ENCODE results near the gene RACGAP1. TPM values are rescaled to one million over a fixed set of nuclear protein-coding genes. Genes with fewer than 3 reads are reported as not detected.
A peak's percentile ranks its signal among the peaks of the same experiment; 100 is the strongest.

RACGAP1 gene
- total RNA-seq, 2 donors from 2014 or later: 49.6 to 96.6 TPM

DNA sequence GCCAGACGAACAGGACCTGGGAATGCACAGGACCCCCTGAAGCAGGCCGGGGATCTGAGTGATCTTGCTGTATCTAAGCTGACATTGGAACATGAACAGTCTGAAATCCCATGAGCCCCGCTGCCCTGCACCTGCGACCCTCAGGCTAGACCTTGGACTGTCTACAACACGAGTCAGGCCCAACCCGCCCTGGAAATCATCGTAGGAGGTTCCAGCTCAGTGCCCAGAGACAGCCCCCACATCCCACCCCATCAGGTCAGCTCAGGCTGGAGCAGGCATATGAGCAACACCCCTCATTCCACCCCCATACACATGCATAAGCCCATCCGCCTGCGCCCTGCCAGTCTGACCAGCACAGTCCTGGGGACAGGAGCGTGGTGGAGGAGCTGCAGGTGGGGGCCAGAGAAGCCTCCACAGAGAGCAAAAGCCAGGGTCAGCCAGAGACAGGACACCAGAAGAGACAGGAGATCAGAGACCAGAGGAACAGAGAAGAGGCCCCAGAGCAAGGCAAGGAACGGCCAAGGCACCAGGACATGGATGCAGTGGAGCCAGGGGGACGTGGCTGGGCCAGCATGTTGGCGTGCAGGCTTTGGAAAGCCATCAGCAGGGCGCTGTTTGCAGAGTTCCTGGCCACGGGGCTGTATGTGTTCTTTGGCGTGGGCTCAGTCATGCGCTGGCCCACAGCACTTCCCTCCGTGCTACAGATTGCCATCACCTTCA lies 52.5 kb downstream of the RACGAP1 start, which contains the start of gene AQP6:
TSS of gene AQP6 (plus strand) at position 307 of the 720 bp plus-strand sequence. CDS start at position 534, 227 bp downstream.
- no peak within 1 kb of the TSS for H3K4me3 ChIP-seq (ENCODE audit: low read length)
- H3K36me3 Mint-ChIP-seq (ENCODE audit: low read depth): no peaks in the 10 kb centered on the region
- H3K9ac ChIP-seq (ENCODE audit: extremely low read depth, low read length, poor library complexity, severe bottlenecking): no peak within 1 kb of the TSS
- 91 to 97% methylated on average over 15 to 18 of the region's 18 CpGs for WGBS, 2 experiments (ENCODE audit: insufficient coverage in 1 of 2, insufficient read length in 1 of 2)
- peaks cover 37% of the 10 kb centered on the region for H3K27me3 ChIP-seq (ENCODE audit: control insufficient read depth, insufficient read depth, low read length, poor library complexity, severe bottlenecking)
- H3K36me3 ChIP-seq (ENCODE audit: control insufficient read depth, insufficient read depth, low read length): no peaks in the 10 kb centered on the region
- peaks cover 15% of the 10 kb centered on the region for H3K27me3 Mint-ChIP-seq (ENCODE audit: insufficient read depth)
- no peaks in the 10 kb centered on the region for H3K9me3 ChIP-seq (ENCODE audit: control insufficient read depth, low read length)
- no peaks in the 10 kb centered on the region for H3K4me1 Mint-ChIP-seq
- no peak within 1 kb of the TSS for H3K27ac Mint-ChIP-seq
- no peaks in the 10 kb centered on the region for H3K4me1 ChIP-seq (ENCODE audit: control insufficient read depth, insufficient read depth, low read length)
- DNase-seq: peak; percentile 42
- H3K9me3 Mint-ChIP-seq: no peaks in the 10 kb centered on the region
- H3K4me3 Mint-ChIP-seq: no peak within 1 kb of the TSS
- TF ChIP-seq, protein P1, sequence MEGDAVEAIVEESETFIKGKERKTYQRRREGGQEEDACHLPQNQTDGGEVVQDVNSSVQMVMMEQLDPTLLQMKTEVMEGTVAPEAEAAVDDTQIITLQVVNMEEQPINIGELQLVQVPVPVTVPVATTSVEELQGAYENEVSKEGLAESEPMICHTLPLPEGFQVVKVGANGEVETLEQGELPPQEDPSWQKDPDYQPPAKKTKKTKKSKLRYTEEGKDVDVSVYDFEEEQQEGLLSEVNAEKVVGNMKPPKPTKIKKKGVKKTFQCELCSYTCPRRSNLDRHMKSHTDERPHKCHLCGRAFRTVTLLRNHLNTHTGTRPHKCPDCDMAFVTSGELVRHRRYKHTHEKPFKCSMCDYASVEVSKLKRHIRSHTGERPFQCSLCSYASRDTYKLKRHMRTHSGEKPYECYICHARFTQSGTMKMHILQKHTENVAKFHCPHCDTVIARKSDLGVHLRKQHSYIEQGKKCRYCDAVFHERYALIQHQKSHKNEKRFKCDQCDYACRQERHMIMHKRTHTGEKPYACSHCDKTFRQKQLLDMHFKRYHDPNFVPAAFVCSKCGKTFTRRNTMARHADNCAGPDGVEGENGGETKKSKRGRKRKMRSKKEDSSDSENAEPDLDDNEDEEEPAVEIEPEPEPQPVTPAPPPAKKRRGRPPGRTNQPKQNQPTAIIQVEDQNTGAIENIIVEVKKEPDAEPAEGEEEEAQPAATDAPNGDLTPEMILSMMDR (conservative IDR thresholded peaks at IDR 0.05): no peak
- H3K27ac ChIP-seq (ENCODE audit: low read depth, low read length): no peak within 1 kb of the TSS

DNA sequence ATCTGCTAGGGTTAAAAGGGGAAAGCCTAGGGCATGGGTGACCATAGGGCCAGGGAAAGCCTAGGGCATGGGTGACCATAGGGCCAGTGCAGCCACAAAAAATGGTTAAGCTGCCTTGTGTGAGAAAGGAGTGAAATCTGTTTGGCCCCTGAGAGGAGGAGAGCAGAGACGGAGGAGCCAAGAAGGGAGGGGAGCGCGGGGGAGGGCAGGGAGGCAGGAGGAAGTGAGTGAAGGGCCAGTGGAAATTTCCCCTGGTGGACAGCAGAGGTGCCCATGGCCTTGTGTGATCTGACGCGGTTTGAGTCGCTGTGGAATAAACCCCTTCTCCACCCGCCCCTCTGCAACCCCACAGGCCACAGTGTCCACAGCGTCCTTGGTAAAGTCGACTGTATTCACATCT lies 53.2 kb downstream of the RACGAP1 start:
- Mint-ChIP-seq H3K27ac (no peak overlapping the region), H3K27me3 (ENCODE audit: insufficient read depth) (peaks cover 15% of the 10 kb centered on the region), H3K4me1 (no peaks in the 10 kb centered on the region), H3K36me3 (ENCODE audit: low read depth) (no peaks in the 10 kb centered on the region), H3K9me3 (no peaks in the 10 kb centered on the region), H3K4me3 (no peak overlapping the region)
- peak; percentile 50 for DNase-seq
- 84 to 93% methylated on average over 3 to 9 of the region's 9 CpGs for WGBS, 2 experiments (ENCODE audit: insufficient coverage in 1 of 2, insufficient read length in 1 of 2)
- no peak overlapping the region for H3K9ac ChIP-seq (ENCODE audit: extremely low read depth, low read length, poor library complexity, severe bottlenecking)
- no peak overlapping the region for H3K4me3 ChIP-seq (ENCODE audit: low read length)
- no peaks in the 10 kb centered on the region for H3K36me3 ChIP-seq (ENCODE audit: control insufficient read depth, insufficient read depth, low read length)
- H3K27me3 ChIP-seq (ENCODE audit: control insufficient read depth, insufficient read depth, low read length, poor library complexity, severe bottlenecking): peaks cover 39% of the 10 kb centered on the region
- TF ChIP-seq, protein P1 (conservative IDR thresholded peaks at IDR 0.05): no peak
- no peak overlapping the region for H3K27ac ChIP-seq (ENCODE audit: low read depth, low read length)
- H3K9me3 ChIP-seq (ENCODE audit: control insufficient read depth, low read length): no peaks in the 10 kb centered on the region
- no peaks in the 10 kb centered on the region for H3K4me1 ChIP-seq (ENCODE audit: control insufficient read depth, insufficient read depth, low read length)

DNA sequence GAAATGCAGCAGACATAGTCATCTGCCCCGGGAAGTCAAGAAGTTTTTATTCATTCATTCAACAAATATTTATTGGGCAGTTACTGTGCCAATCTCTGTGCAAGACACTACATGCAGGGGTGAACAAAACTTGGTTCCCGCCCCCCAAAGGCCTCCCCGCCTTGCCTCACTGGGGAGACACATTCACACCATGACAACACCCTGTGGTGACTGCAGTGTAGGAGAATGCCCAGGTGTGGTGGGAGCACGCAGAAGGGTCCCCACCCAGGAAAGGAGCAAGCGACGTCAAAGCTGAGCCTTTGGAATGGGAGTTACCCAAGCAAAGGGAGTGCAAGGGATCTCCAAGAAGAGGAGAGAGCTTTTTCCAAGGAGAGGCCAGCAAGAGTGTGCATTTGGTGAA lies 54.2 kb downstream of the RACGAP1 start:
- 86 to 88% methylated on average over 2 to 6 of the region's 6 CpGs for WGBS, 2 experiments (ENCODE audit: insufficient coverage in 1 of 2, insufficient read length in 1 of 2)
- TF ChIP-seq, protein P1 (conservative IDR thresholded peaks at IDR 0.05): no peak

More for the DNA sequence above, 54.2 kb downstream of the RACGAP1 start:
- peak; percentile 48 for DNase-seq
- H3K4me3 Mint-ChIP-seq: no peak overlapping the region
- no peaks in the 10 kb centered on the region for H3K9me3 Mint-ChIP-seq
- Histone ChIP-seq H3K4me3 (ENCODE audit: low read length) (no peak overlapping the region), H3K9ac (ENCODE audit: extremely low read depth, low read length, poor library complexity, severe bottlenecking) (no peak overlapping the region), H3K27ac (ENCODE audit: low read depth, low read length) (no peak overlapping the region), H3K36me3 (ENCODE audit: control insufficient read depth, insufficient read depth, low read length) (no peaks in the 10 kb centered on the region), H3K4me1 (ENCODE audit: control insufficient read depth, insufficient read depth, low read length) (no peaks in the 10 kb centered on the region), H3K9me3 (ENCODE audit: control insufficient read depth, low read length) (no peaks in the 10 kb centered on the region), H3K27me3 (ENCODE audit: control insufficient read depth, insufficient read depth, low read length, poor library complexity, severe bottlenecking) (peaks cover 46% of the 10 kb centered on the region)
- no peaks in the 10 kb centered on the region for H3K4me1 Mint-ChIP-seq
- no peaks in the 10 kb centered on the region for H3K36me3 Mint-ChIP-seq (ENCODE audit: low read depth)
- no peak overlapping the region for H3K27ac Mint-ChIP-seq
- peaks cover 23% of the 10 kb centered on the region for H3K27me3 Mint-ChIP-seq (ENCODE audit: insufficient read depth)

Measured in endodermal cell (in vitro differentiated cells).